Neural cell (in vitro differentiated cells): ENCODE results near the gene RAB28. TPM values are rescaled to one million over a fixed set of nuclear protein-coding genes. Genes with fewer than 3 reads are reported as not detected.

ENCODE experiments used
- H2AFZ ChIP-seq: fragments of 200-600, 300-800 bp; sonication (generic), shearing (Covaris generic); 2 replicates; pipeline ENCODE4 v1.6.0; 2014; ENCODE audit warnings: low read depth, mild to moderate bottlenecking, antibody characterized with exemption, low read length, moderate library complexity
- H3F3A ChIP-seq: fragments of 200-600 bp; shearing (Covaris generic); 2 replicates; pipeline ENCODE4 v1.6.1; 2016; ENCODE audit warnings: mild to moderate bottlenecking, moderate library complexity, mixed read lengths, antibody characterized with exemption, low read length; ENCODE audit not compliant: insufficient read depth, poor library complexity, severe bottlenecking
- H3K27ac ChIP-seq: fragments of 200-600, 300-800 bp; sonication (generic), shearing (Covaris generic); 2 replicates; pipeline ENCODE4 v1.5.1; 2014; ENCODE audit warnings: mild to moderate bottlenecking, low read length, moderate library complexity
- H3K27me3 ChIP-seq: fragments of 300-800, 200-600 bp; sonication (generic), shearing (Covaris generic); 2 replicates; pipeline ENCODE4 v1.6.0; 2014; ENCODE audit warnings: mild to moderate bottlenecking, low read depth, low read length, moderate library complexity; ENCODE audit not compliant: insufficient read depth
- H3K36me3 ChIP-seq: fragments of 300-800, 200-600 bp; sonication (generic), shearing (Covaris generic); 2 replicates; pipeline ENCODE4 v1.5.1; 2014; ENCODE audit warnings: mild to moderate bottlenecking, antibody characterized with exemption, low read length, moderate library complexity; ENCODE audit not compliant: insufficient read depth
- H3K4me2 ChIP-seq: fragments of 300-800, 200-600 bp; sonication (generic), shearing (Covaris generic); 2 replicates; pipeline ENCODE4 v1.6.0; 2014; ENCODE audit warnings: mild to moderate bottlenecking, low read length
- H3K4me3 ChIP-seq: fragments of 300-800, 200-600 bp; sonication (generic), shearing (Covaris generic); 2 replicates; pipeline ENCODE4 v1.5.1; 2014; ENCODE audit warnings: mild to moderate bottlenecking, low read length, moderate library complexity
- H3K79me2 ChIP-seq: fragments of 200-600 bp; shearing (Covaris generic); replicated peaks from 2 replicates; pipeline ENCODE4 v1.6.0; 2014; ENCODE audit warnings: mild to moderate bottlenecking, low read length, moderate library complexity; ENCODE audit not compliant: insufficient read depth
- H3K9ac ChIP-seq: fragments of 300-800, 200-600 bp; sonication (generic), shearing (Covaris generic); 2 replicates; pipeline ENCODE4 v1.6.1; 2016; ENCODE audit warnings: mild to moderate bottlenecking, low read length, mixed read lengths
- H3K9me2 ChIP-seq: fragments of 200-600 bp; shearing (Covaris generic); 2 replicates; pipeline ENCODE4 v1.6.1; 2016; ENCODE audit warnings: mild to moderate bottlenecking, low read length, mixed read lengths; ENCODE audit not compliant: insufficient read depth
- H3K9me3 ChIP-seq: fragments of 200-600, 300-800 bp; sonication (generic), shearing (Covaris generic); 2 replicates; pipeline ENCODE4 v1.6.1; 2016; ENCODE audit warnings: mild to moderate bottlenecking, mixed run types, low read length, moderate library complexity, mixed read lengths
- H4K20me1 ChIP-seq: fragments of 200-600 bp; shearing (Covaris generic); 2 replicates; pipeline ENCODE4 v1.6.1; 2016; ENCODE audit warnings: mild to moderate bottlenecking, mixed run types; ENCODE audit not compliant: insufficient read depth
- EP300 ChIP-seq: fragments of 450-650 bp; conservative IDR thresholded peaks from 2 replicates; pipeline ENCODE4 v1.6.1; 2014; ENCODE audit warnings: antibody characterized with exemption, mild to moderate bottlenecking, moderate library complexity; ENCODE audit not compliant: poor library complexity, severe bottlenecking
- EZH2 ChIP-seq: fragments of 200-600, 300-800 bp; shearing (Covaris generic), sonication (generic); IDR thresholded peaks from 2 replicates; pipeline ENCODE4 v1.6.1; 2014; ENCODE audit warnings: antibody characterized with exemption, low read length, borderline replicate concordance, mild to moderate bottlenecking; ENCODE audit not compliant: insufficient read depth, poor library complexity, severe bottlenecking
- MXI1 ChIP-seq: fragments of 450-650 bp; conservative IDR thresholded peaks from 2 replicates; pipeline ENCODE4 v1.6.1; 2014; ENCODE audit warnings: antibody characterized with exemption, mild to moderate bottlenecking; ENCODE audit not compliant: poor library complexity, severe bottlenecking
- POLR2AphosphoS5 ChIP-seq: IDR thresholded peaks from 2 replicates; pipeline ENCODE4 v1.6.1; 2012
- RAD21 ChIP-seq: fragments of 450-650 bp; conservative IDR thresholded peaks from 2 replicates; pipeline ENCODE4 v1.6.1; 2014; ENCODE audit warnings: antibody characterized with exemption, mild to moderate bottlenecking, moderate library complexity
- SMC3 ChIP-seq: fragments of 450-650 bp; conservative IDR thresholded peaks from 2 replicates; pipeline ENCODE4 v1.6.1; 2014; ENCODE audit warnings: antibody characterized with exemption, mild to moderate bottlenecking, moderate library complexity; ENCODE audit not compliant: poor library complexity
- TAF1 ChIP-seq: IDR thresholded peaks from 2 replicates; pipeline ENCODE4 v1.6.1; 2012; ENCODE audit warnings: low read depth
- polyA plus RNA-seq: library from polyadenylated mRNA; depleted of rRNA; stranded (reverse); fragments of >200 nt; gene quantifications from 2 replicates; pipeline ENCODE4 v1.2.3, GENCODE V29; 2014
- TF ChIP-seq, protein P1 (sequence below): IDR thresholded peaks from 2 replicates; pipeline ENCODE4 v1.6.1; 2012; ENCODE audit warnings: borderline replicate concordance
- TF ChIP-seq, protein P2 (sequence below): fragments of 450-650 bp; IDR thresholded peaks from 2 replicates; pipeline ENCODE4 v1.5.1; 2014; ENCODE audit warnings: antibody characterized with exemption, mild to moderate bottlenecking, moderate library complexity; ENCODE audit not compliant: poor library complexity, severe bottlenecking

RAB28 gene
- polyA plus RNA-seq, 1 donor from 2014 or later = 60.7 TPM

DNA sequence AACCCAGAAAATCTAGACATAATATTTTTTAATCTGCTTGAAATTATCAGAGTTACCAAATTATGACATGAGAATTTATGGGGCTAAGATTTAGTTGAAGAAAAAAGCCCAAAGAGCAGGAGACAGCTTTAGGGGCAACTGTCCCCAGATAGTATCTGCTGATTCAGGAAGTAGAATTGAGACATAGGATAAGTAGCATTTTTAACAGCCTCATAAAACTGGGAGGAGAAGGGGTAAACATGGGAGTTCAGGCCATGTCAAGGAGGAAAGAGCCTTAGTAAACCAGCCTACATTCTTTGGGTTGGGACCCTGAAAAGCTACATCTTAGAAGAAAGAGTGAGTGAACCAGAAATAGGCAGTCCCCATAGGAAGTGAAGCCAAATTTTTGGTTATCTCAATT, 9.7 kb upstream of the RAB28 start:
- Histone ChIP-seq H3K9me2 (no peaks in the 10 kb centered on the region), H3K9me3 (no peaks in the 10 kb centered on the region), H4K20me1 (no peaks in the 10 kb centered on the region), H3K27ac (no peak overlapping the region), H3K4me2 (no peak overlapping the region), H3K9ac (no peak overlapping the region), H3K36me3 (no peaks in the 10 kb centered on the region), H3F3A (no peaks in the 10 kb centered on the region), H2AFZ (no peak overlapping the region), H3K4me3 (no peak overlapping the region), H3K27me3 (no peaks in the 10 kb centered on the region), H3K79me2 (no peaks in the 10 kb centered on the region)
- TF ChIP-seq POLR2AphosphoS5 = no peak
- TF ChIP-seq, protein P1, sequence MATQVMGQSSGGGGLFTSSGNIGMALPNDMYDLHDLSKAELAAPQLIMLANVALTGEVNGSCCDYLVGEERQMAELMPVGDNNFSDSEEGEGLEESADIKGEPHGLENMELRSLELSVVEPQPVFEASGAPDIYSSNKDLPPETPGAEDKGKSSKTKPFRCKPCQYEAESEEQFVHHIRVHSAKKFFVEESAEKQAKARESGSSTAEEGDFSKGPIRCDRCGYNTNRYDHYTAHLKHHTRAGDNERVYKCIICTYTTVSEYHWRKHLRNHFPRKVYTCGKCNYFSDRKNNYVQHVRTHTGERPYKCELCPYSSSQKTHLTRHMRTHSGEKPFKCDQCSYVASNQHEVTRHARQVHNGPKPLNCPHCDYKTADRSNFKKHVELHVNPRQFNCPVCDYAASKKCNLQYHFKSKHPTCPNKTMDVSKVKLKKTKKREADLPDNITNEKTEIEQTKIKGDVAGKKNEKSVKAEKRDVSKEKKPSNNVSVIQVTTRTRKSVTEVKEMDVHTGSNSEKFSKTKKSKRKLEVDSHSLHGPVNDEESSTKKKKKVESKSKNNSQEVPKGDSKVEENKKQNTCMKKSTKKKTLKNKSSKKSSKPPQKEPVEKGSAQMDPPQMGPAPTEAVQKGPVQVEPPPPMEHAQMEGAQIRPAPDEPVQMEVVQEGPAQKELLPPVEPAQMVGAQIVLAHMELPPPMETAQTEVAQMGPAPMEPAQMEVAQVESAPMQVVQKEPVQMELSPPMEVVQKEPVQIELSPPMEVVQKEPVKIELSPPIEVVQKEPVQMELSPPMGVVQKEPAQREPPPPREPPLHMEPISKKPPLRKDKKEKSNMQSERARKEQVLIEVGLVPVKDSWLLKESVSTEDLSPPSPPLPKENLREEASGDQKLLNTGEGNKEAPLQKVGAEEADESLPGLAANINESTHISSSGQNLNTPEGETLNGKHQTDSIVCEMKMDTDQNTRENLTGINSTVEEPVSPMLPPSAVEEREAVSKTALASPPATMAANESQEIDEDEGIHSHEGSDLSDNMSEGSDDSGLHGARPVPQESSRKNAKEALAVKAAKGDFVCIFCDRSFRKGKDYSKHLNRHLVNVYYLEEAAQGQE = no peak
- TF ChIP-seq RAD21 = no peak
- no peak for TF ChIP-seq EZH2
- TF ChIP-seq SMC3 = no peak
- TF ChIP-seq, protein P2, sequence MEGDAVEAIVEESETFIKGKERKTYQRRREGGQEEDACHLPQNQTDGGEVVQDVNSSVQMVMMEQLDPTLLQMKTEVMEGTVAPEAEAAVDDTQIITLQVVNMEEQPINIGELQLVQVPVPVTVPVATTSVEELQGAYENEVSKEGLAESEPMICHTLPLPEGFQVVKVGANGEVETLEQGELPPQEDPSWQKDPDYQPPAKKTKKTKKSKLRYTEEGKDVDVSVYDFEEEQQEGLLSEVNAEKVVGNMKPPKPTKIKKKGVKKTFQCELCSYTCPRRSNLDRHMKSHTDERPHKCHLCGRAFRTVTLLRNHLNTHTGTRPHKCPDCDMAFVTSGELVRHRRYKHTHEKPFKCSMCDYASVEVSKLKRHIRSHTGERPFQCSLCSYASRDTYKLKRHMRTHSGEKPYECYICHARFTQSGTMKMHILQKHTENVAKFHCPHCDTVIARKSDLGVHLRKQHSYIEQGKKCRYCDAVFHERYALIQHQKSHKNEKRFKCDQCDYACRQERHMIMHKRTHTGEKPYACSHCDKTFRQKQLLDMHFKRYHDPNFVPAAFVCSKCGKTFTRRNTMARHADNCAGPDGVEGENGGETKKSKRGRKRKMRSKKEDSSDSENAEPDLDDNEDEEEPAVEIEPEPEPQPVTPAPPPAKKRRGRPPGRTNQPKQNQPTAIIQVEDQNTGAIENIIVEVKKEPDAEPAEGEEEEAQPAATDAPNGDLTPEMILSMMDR = no peak
- no peak for TF ChIP-seq TAF1
- TF ChIP-seq MXI1 = no peak
- no peak for TF ChIP-seq EP300

- TF ChIP-seq TAF1 (no peak), RAD21 (no peak), EZH2 (no peak), MXI1 (no peak), EP300 (no peak), SMC3 (no peak)
- TF ChIP-seq, protein P2 = no peak
- TF ChIP-seq, protein P1 = no peak
- Histone ChIP-seq H3K36me3 (no peaks in the 10 kb centered on the region), H3K9ac (no peak overlapping the region), H4K20me1 (no peaks in the 10 kb centered on the region), H3K9me3 (no peaks in the 10 kb centered on the region), H2AFZ (no peak overlapping the region), H3K9me2 (no peaks in the 10 kb centered on the region), H3K79me2 (no peaks in the 10 kb centered on the region), H3K27ac (no peak overlapping the region), H3K4me3 (no peak overlapping the region), H3F3A (no peaks in the 10 kb centered on the region), H3K4me2 (no peak overlapping the region), H3K27me3 (no peaks in the 10 kb centered on the region)
These were observed 8.6 kb upstream of the RAB28 start for GRCh38 chr4:13492747-13493146.
